ENCODE results near the gene NAPB.

NAPB gene

GRCh38 chr20:23404196-23404595 is 17.1 kb downstream of the NAPB start:
- no peak for DNase-seq (ENCODE audit: low read depth)

- no peak for DNase-seq (ENCODE audit: low read depth)
These were observed 17.5 kb downstream of the NAPB start for GRCh38 chr20:23403751-23404150.

GRCh38 chr20:23401051-23401450 is 20.2 kb downstream of the NAPB start:
- no peak for DNase-seq (ENCODE audit: low read depth)

- DNase-seq (ENCODE audit: low read depth): no peak
These were observed 21.6 kb downstream of the NAPB start for GRCh38 chr20:23399568-23400241.

- no peak for DNase-seq (ENCODE audit: low read depth)
These were observed 23.3 kb downstream of the NAPB start for GRCh38 chr20:23397961-23398360.

- DNase-seq (ENCODE audit: low read depth): no peak
These were observed 24.2 kb downstream of the NAPB start for GRCh38 chr20:23396950-23397627.

GRCh38 chr20:23393996-23394775 is 27.1 kb downstream of the NAPB start:
- DNase-seq (ENCODE audit: low read depth): no peak

GRCh38 chr20:23391707-23392310 is 29.5 kb downstream of the NAPB start:
- DNase-seq (ENCODE audit: low read depth): no peak

GRCh38 chr20:23390091-23390774 is 31.1 kb downstream of the NAPB start:
- DNase-seq (ENCODE audit: low read depth): no peak

GRCh38 chr20:23387118-23387443 is 34.2 kb downstream of the NAPB start:
- DNase-seq (ENCODE audit: low read depth): no peak

- DNase-seq (ENCODE audit: low read depth): no peak
These were observed 34.8 kb downstream of the NAPB start for GRCh38 chr20:23386304-23387117.

- DNase-seq (ENCODE audit: low read depth): no peak
These were observed 39.4 kb downstream of the NAPB start for GRCh38 chr20:23381876-23382275.

GRCh38 chr20:23379772-23380171 is 41.5 kb downstream of the NAPB start:
- no peak for DNase-seq (ENCODE audit: low read depth)

- DNase-seq (ENCODE audit: low read depth): no peak
These were observed 45.5 kb downstream of the NAPB start for GRCh38 chr20:23375827-23376226.

GRCh38 chr20:23374441-23374840 is 46.8 kb downstream of the NAPB start:
- DNase-seq (ENCODE audit: low read depth): no peak

- DNase-seq (ENCODE audit: low read depth): no peak
These were observed 49.8 kb downstream of the NAPB start for GRCh38 chr20:23371496-23371895.

GRCh38 chr20:23370873-23371272 is 50.4 kb downstream of the NAPB start:
- no peak for DNase-seq (ENCODE audit: low read depth)

GRCh38 chr20:23370274-23370673 is 51.0 kb downstream of the NAPB start:
- DNase-seq (ENCODE audit: low read depth): no peak

- DNase-seq (ENCODE audit: low read depth): no peak
These were observed 52.0 kb downstream of the NAPB start for GRCh38 chr20:23369072-23369823.

- no peak for DNase-seq (ENCODE audit: low read depth)
These were observed 52.8 kb downstream of the NAPB start for GRCh38 chr20:23368316-23369071.
